ENCODE results near the gene TMEM134. TPM values are rescaled to one million over a fixed set of nuclear protein-coding genes. Genes with fewer than 3 reads are reported as not detected.
A peak's percentile ranks its signal among the peaks of the same experiment; 100 is the strongest.

The TMEM134 gene
- total and polyA plus RNA-seq, 2 of the 4 experiments (the other 2 are of a cell fraction): 12.5 to 55.0 TPM

DNA sequence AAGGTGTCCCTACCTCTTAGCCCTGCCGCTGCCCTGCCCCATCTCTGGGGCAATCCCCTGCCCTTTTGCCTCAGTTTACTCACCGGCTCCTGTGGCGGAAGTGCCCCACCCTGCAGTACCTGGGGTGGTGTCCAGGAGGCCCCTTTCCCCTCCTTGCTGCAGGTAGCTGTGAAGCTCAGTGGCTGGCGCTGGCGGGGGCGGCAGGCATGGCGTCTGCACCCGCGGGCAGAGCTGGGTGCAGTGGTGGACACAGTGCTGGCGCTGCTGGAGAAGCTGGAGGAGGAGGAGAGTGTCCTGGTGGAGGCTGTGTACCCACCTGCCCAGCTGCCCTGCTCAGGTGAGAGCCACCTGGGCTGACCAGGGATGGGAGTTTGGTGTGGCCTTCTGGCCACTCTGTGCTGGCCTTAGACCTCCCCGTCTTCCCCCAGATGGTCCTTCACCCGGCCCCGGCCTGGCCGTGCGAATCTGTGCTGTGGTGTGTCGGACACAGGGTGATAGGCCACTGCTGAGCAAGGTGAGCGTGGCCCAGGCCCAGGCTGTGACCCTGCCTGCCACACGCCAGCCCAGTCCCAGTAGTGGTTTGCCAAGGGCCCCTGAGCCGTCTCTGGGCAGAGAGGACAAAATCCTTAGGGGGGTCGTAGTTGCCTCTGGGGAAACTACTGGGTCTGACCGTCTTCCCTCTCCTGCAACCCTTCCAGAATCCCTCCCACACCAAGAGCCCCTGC lies 49.6 kb downstream of the TMEM134 start:
- POLR2A ChIA-PET (ENCODE audit: unreplicated experiment): no interaction called here

More for the DNA sequence above, 49.6 kb downstream of the TMEM134 start:
- TF ChIP-seq NFE2L2 (IDR thresholded peaks at IDR 0.05; ENCODE audit: low read depth, low read length) (no peak), RFX5 (IDR thresholded peaks at IDR 0.05; ENCODE audit: low read depth, low read length) (no peak), MAZ (IDR thresholded peaks at IDR 0.05; ENCODE audit: borderline replicate concordance, low read depth, low read length) (no peak), CEBPB (IDR thresholded peaks at IDR 0.05; ENCODE audit: low read depth, low read length) (no peak), CHD1 (IDR thresholded peaks at IDR 0.05; ENCODE audit: low read depth, low read length) (no peak), MAFK (IDR thresholded peaks at IDR 0.05; ENCODE audit: low read depth, low read length) (no peak)
- TF ChIP-seq, protein P1, sequence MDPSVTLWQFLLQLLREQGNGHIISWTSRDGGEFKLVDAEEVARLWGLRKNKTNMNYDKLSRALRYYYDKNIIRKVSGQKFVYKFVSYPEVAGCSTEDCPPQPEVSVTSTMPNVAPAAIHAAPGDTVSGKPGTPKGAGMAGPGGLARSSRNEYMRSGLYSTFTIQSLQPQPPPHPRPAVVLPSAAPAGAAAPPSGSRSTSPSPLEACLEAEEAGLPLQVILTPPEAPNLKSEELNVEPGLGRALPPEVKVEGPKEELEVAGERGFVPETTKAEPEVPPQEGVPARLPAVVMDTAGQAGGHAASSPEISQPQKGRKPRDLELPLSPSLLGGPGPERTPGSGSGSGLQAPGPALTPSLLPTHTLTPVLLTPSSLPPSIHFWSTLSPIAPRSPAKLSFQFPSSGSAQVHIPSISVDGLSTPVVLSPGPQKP (IDR thresholded peaks at IDR 0.05; ENCODE audit: borderline replicate concordance, low read depth, low read length): no peak
- TF ChIP-seq, protein P2, sequence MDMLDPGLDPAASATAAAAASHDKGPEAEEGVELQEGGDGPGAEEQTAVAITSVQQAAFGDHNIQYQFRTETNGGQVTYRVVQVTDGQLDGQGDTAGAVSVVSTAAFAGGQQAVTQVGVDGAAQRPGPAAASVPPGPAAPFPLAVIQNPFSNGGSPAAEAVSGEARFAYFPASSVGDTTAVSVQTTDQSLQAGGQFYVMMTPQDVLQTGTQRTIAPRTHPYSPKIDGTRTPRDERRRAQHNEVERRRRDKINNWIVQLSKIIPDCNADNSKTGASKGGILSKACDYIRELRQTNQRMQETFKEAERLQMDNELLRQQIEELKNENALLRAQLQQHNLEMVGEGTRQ (IDR thresholded peaks at IDR 0.05; ENCODE audit: low read depth, low read length): no peak
- 93% methylated on average over 7 of the region's 21 CpGs; no CpG with 5 or more reads in 1 of the 2 experiments for WGBS, 2 experiments (ENCODE audit: extremely low coverage in 2 of 2, insufficient read length in 1 of 2)
- Histone ChIP-seq H3K27me3 (ENCODE audit: control insufficient read depth, insufficient read depth, low read length) (peaks cover 6% of the 10 kb centered on the region), H3K9me3 (ENCODE audit: control insufficient read depth, insufficient read depth, low read length) (no peaks in the 10 kb centered on the region), H3K9ac (ENCODE audit: low read depth, low read length) (no peak overlapping the region), H2AK9ac (replicated peaks; ENCODE audit: low read depth, low read length, poor library complexity) (peak overlapping the region; percentile 72), H3K4me1 (ENCODE audit: control insufficient read depth, insufficient read depth, low read length) (peaks cover 5% of the 10 kb centered on the region; the same call in 1 of the 2 replicates), H3K14ac (replicated peaks; ENCODE audit: low read depth, low read length) (no peak overlapping the region), H3K4me3 (ENCODE audit: insufficient read depth, low read depth, low read length) (no peak overlapping the region), H2BK15ac (ENCODE audit: low read depth, low read length) (no peak overlapping the region), H3K23ac (ENCODE audit: low read depth, low read length) (no peak overlapping the region), H4K91ac (ENCODE audit: insufficient read depth, low read depth, low read length) (no peak overlapping the region), H3K4ac (ENCODE audit: low read depth, low read length) (no peak overlapping the region), H3K18ac (ENCODE audit: low read depth, low read length) (no peak overlapping the region), H4K8ac (ENCODE audit: low read depth in 2 of 2, low read length in 2 of 2) (no peak overlapping the region), H2AFZ (replicated peaks; ENCODE audit: low read length, poor library complexity) (peak overlapping the region; percentile 51), H4K20me1 (ENCODE audit: insufficient read depth, low read length) (no peaks in the 10 kb centered on the region), H2BK120ac (ENCODE audit: low read depth, low read length) (no peak overlapping the region), H3K27ac (ENCODE audit: insufficient read depth, low read length) (no peak overlapping the region), H3K79me1 (ENCODE audit: low read depth in 1 of 2, low read length in 2 of 2) (no peaks in the 10 kb centered on the region), H4K5ac (ENCODE audit: low read depth, low read length) (no peak overlapping the region), H2AK5ac (ENCODE audit: low read depth, low read length) (no peak overlapping the region), H3K36me3 (ENCODE audit: control insufficient read depth, insufficient read depth, low read length) (no peaks in the 10 kb centered on the region), H3K9me1 (ENCODE audit: insufficient read depth, low read length) (no peaks in the 10 kb centered on the region), H3K56ac (ENCODE audit: extremely low read depth, insufficient read depth, low read length) (no peak overlapping the region), H3K4me2 (ENCODE audit: low read depth, low read length) (no peak overlapping the region), H2BK20ac (ENCODE audit: low read depth, low read length) (no peak overlapping the region), H2BK5ac (ENCODE audit: low read depth, low read length, poor library complexity, severe bottlenecking) (no peak overlapping the region)
- DNase-seq: no peak
- intact Hi-C loops (cut with micrococcal nuclease) (loop anchor here (5.0 kb wide), 1 partner anchor 63 kb away; the partner anchor contains the start of gene AIP), dilution Hi-C loops (cut with HindIII; ENCODE audit: low sequenced_read_pairs, unreplicated experiment) (no loop called here), in situ Hi-C loops (cut with MboI; ENCODE audit: low sequenced_read_pairs) (no loop called here)
- no TSS peak for BruUV-seq (replicated peaks)
- CTCF ChIA-PET: no interaction called here
- ATAC-seq (ENCODE audit: low read depth): no peak

Measured in IMR-90 (cell line).